ENCODE data around the gene RIC3.

- TF ChIP-seq CTCF (conservative IDR thresholded peaks at IDR 0.05; ENCODE audit: low read depth, low read length) (no peak), EZH2 (IDR thresholded peaks at IDR 0.05; ENCODE audit: borderline replicate concordance, low read depth, low read length, poor library complexity, severe bottlenecking) (no peak)
Measured at GRCh38 chr11:8138526-8138925, 30.3 kb downstream of the RIC3 start.
